Head of caudate nucleus (tissue), 42 donors: ENCODE data around the gene TARS3.
A peak's percentile ranks its signal among the peaks of the same experiment; 100 is the strongest.
"Not testable (repeated sequence)": the region's sequence is repeated elsewhere in the genome, so short reads cannot be mapped to it uniquely, and the experiment has no call there.

ENCODE experiments used
- DNase-seq, 42 donors: peaks; one replicate each; pipeline versions ENCODE4 v3.0.0 to v3.0.0-alpha.2; 2020 to 2021; ENCODE audit warnings: mixed read lengths in 7 of 42
- intact Hi-C: fragments of 100-400 bp; cut with DNase I; formaldehyde crosslinking; loops from one replicate; pipeline ENCODE4 v1.15.0; 2022

TARS3 gene

DNA sequence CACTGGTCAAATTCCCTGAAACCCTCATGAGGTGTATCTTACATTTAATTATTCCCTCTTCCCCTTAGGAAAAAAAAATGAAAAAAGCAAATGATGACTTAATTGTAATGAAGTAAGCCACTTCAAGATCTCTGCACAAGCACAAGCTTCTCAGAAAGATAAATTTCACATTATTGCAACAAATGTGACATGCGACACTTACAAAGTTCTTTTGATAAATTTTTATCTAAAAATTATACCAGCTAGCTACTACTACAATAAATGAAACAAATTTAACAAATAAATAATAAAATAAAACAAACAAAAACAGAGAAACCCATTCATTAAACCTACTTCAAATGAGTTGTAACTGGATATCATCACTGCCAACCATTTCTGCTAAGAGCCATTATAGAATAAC lies 62.1 kb downstream of the TARS3 start:
- intact Hi-C loops: no loop called here
- no peak for DNase-seq

DNA sequence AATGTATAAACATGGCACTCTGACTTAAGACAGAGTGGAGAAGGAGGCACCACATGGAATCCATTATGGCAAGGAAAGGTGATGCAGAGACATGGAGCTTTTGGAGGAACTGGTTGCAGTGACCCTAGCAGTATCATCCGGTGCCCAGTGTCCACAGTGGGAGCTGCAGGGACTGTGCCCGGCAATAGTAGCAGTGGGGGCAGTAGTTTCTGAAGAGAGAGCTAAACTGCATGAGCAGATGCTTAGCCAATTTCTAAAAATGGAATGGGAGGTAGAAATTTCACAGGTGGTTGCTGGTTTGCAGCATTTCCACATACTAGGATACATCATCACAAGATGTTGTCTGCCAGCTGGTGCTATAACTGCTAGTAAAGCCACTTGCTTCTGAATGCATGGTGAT lies 64.3 kb downstream of the TARS3 start:
- intact Hi-C loops: no loop called here
- DNase-seq: no peak

DNA sequence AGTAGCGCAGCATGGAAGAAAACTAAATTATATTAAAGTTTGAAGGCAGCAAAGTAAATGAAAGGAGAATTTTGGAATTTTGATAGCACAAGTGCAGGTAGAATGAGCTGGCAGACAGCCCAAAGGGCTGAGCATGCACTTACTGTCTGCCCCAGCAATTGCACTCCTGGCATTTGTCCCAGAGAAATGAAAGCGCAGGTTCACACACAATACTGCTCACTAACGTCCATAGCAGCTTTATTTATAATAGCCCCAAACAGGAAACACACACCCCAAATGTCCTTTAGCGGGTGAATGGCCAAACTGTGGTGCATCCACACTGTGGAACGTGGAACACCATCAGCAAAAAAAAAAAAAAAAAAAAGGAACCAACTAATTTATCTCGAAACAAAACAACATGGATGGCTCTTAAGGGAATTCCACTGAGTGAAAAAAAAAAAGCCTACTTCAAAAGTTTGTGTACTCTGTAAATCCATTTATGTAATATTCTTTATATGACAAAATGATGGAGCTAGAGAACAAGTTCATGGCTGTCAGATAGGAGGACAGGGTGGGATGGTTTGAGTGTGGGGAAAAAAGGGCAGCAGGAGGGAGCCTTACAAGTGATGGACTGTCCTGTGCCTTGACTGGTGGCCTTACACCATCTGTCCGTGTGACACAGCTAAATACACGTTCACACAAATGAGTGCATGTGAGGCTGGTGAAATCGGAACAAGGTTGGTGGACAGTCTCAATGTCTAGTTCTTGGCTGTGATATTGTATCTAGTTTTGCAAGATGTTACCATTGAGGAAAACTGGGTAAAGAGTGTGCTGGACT lies 66.1 kb downstream of the TARS3 start:
- DNase-seq: peak in 1 of 42 donors; percentile 9
- intact Hi-C loops: no loop called here

DNA sequence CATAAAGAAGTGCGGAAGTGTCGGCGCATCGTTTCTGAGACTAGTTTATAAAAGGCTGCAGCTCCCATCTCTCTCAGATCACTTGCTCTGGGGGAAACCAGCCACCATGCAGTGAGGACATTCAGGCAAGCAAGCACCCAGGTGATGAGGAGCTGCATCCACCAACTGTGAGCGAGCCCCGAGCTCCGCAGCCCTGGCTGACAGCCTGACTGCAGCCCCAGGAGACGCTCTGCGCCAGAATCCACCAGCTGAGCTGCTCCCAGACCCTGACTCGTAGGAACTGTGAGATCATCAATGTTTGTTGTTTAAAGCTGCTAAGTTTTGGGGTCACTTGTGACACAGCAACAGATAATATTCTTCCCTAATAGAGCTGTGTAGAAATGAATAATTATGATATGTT lies 67.1 kb downstream of the TARS3 start:
- DNase-seq: no peak
- intact Hi-C loops: no loop called here

DNA sequence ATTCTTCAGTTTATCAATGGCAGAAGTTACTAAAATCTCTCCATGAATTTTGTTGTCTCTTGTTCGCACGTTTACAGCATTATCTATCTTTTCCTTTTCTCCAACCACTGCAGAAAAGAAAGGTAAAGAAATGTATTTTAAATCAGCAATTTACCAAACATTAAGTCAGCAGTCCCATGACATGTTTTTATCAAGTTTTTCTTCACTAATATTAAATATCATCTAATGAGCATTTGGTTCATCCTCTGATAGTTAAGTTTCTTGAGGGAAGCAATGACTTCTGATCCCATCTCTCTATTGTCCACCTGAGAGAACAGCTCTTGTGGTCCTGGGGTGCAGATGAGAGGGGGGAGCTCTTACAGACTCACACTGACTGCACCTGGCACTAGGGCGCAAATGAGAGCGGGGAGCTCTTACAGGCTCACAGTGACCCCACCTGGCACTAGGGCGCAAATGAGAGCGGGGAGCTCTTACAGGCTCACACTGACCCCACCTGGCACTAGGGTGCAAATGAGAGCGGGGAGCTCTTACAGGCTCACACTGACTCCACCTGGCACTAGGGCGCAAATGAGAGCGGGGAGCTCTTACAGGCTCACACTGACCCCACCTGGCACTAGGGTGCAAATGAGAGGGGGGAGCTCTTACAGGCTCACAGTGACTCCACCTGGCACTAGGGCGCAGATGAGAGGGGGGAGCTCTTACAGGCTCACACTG lies 69.5 kb downstream of the TARS3 start:
- intact Hi-C loops: loop anchor here (5.0 kb wide), 1 partner anchor 68 kb away; the partner anchor contains the start of gene TARS3
- not testable (repeated sequence) for DNase-seq

DNA sequence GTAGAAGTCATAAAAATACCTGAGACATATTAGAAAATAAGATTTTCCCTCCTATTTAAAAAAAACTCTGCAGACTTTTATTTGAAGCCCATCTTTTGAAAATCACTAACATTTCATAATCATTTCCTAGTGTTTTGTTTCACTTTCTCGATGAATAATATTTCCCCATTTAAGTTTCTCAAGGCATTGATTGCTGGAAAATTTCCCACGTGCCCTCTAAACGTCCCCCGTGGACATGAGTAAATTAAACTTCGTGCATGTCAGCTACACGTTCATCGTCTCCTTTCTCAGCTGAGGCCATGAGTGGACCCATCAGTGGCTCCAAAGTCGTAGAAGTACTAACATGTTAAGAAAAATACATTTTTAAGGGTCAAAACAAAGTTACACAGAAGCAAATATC lies 70.1 kb downstream of the TARS3 start:
- DNase-seq: no peak
- intact Hi-C loops: loop anchor here (5.0 kb wide), 1 partner anchor 68 kb away; the partner anchor contains the start of gene TARS3

DNA sequence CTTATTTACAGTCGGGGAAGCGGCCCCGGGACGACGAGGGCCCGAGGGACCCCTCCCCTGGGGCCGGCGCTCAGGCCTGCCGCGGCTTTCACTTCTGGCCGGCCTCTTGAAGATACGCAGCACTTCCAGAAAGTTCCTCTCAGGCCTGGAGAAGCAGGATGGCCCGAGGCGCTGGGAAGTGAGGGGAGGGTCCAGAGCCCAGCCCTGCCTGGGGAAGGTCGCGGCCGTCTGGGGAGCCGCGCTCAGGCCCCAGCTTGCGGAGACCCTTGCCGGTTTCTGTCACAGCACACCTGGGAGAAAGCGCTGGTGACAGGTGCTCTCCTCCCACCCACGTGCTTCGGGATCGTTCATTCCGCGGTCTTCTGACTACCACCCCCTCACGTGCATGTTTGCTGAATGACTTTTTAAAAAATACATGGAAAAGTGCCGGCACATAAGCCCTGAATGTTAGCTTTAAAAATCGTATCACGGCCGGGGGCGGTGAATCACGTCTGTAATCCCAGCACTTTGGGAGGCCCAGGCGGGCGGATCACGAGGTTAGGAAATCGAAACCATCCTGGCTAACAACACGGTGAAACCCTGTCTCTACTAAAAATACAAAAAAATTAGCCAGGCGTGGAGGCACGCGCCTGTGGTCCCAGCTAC lies 71.4 kb downstream of the TARS3 start:
- intact Hi-C loops: loop anchor here (5.0 kb wide), 1 partner anchor 69 kb away; the partner anchor contains the start of gene TARS3
- peak in 34 of 42 donors; percentile 7 to 71 (median 46) for DNase-seq

DNA sequence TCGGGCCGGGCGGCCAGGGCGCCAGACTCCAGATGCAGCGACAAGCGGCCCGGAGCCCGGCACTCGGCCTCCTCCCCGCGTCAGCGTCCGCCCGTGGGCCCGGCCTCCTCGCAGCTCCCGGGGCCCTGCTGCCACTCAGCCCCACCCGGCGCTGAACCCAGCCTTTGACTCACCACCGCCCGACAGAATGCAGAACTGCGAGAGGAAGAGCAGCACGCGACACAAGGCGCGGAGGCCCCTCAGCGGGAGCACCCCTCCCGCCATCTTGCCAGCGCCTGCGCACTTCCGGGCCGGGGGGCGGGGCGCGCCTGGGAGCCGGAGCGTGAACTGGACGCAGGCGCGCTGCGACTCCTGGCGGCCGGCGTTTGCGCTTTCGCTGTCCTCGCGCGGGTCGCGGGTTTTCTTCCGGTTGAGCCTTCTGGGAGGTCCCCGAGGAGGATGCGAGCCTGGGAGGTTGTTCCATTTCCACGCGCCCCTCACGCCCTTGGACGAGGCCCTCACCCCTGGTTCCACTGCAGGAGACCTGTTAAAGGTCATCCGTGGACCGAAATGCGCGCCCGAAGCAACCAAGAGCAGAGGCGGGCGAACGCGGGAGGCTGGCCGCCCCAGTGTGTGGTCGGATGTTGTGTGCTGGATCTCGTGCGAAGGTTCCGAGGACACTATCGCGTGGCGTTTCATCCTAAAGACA lies 72.0 kb downstream of the TARS3 start, which contains the start of gene TM2D3:
TSS of gene TM2D3 (minus strand) at position 284 of the 688 bp plus-strand sequence. CDS start at position 264, 20 bp downstream.
- intact Hi-C loops: loop anchor here (5.0 kb wide), 1 partner anchor 70 kb away; the partner anchor contains the start of gene TARS3

DNA sequence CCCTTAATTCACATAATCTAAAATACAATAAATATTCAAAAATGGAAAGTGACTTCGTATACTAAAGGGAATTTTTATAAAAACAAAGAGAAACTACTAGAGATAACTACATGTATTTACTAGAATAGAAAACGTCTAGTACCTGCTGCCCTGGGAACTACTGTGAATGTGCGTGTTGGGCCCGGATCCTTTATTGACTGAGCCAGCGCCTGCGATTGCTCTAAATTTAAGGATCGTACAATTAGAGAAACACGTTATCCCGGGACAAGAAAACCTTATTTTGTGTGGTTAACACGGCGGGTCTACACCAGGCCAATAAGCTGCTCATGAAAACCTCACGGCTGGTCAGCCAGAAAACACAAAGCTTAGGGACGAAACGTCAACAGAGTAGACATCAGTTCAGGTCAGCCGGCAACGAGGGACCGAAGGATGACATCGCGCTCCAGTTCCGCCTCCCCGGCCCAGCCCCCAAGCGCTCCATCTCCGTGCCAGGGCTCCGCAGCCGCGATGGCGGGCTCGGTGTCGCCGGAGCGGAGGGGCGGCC lies 72.6 kb downstream of the TARS3 start:
- peak in 9 of 42 donors; percentile 27 to 57 (median 45) for DNase-seq
- intact Hi-C loops: loop anchor here (5.0 kb wide), 1 partner anchor 71 kb away; the partner anchor contains the start of gene TARS3

More for the DNA sequence above, 72.0 kb downstream of the TARS3 start, which contains the start of gene TM2D3:
- DNase-seq: peak; percentile 74 to 97 (median 92)

DNA sequence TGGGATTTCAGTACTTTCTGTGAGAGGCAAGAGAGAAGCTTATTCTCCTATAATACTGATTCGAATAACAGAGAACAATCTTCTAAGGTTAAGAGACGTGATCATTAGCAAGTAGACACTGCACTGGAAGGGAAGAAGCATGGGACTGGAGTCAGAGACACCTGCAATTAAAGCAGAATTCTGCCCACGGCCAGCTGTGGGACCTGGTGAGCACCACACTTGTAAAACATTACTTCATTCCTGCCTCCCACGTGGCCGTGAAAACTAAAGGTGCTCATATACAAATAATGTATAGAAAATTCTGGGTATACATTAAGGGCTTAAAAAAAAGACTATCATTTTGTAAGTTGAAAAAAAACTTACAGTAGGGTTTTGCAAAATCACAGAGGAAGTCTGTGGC lies 74.1 kb downstream of the TARS3 start:
- intact Hi-C loops: loop anchor here (5.0 kb wide), 1 partner anchor 72 kb away; the partner anchor contains the start of gene TARS3
- DNase-seq: no peak

DNA sequence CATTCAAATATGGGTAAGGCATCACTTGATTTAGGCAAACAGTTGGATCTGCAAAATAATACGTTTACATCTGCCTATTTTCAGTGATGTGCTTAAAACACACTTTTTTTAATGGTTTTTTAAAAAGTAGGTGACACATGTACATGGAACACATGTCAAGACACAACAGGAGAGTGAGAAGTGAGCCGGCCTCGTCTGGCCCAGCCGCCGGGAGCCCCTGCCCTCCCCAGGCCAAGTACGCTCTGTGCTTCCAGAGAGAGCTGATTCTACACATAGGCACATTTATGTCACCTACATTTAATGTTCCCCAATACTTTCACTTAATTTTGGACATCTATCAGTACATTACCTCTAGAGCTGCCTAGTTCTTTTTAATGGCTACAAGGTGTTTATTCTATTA lies 75.9 kb downstream of the TARS3 start:
- intact Hi-C loops: no loop called here
- DNase-seq: no peak

DNA sequence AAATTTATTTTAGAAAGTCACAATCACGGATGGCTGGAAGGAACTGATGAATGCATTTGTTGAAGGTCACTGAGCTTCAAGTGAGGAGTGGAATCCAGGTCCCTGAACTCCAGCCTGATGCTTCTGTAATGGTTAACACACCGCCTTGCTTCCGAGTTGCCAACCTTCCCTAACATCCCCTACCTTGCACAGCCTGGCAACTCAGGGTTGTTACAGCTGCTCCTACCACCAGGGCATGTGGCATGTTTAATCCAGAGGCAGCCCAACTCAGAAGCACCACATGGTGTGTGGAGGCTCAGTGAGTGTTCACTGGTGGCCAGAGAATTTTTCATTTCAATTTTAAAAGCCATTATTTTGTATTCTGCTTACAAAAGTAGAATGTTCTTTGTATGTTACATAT lies 77.0 kb downstream of the TARS3 start:
- DNase-seq: no peak
- intact Hi-C loops: loop anchor here (2.0 kb wide), 1 partner anchor 352 kb away; the partner anchor contains the start of gene SNRPA1

DNA sequence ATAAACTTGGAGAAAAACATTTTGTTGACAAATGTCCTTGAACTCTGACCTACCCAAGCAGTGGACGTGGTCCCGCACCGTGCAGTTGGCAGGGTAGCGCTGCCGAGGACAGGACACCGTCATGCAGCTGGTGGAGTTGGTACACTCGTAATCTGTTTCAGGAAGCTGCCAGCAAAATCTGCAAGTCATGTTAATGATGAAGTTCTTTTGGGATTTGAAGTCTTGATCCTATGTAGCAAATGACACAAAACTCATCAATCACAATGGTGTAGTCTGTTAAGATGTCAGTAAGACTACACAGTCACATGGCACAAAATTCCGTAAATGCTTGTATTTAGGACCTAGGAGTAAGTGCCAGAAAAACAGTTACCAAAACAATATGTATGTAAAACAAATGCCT lies 77.6 kb downstream of the TARS3 start:
- intact Hi-C loops: loop anchor here (2.0 kb wide), 1 partner anchor 352 kb away; the partner anchor contains the start of gene SNRPA1
- DNase-seq: peak in 1 of 42 donors; percentile 15

DNA sequence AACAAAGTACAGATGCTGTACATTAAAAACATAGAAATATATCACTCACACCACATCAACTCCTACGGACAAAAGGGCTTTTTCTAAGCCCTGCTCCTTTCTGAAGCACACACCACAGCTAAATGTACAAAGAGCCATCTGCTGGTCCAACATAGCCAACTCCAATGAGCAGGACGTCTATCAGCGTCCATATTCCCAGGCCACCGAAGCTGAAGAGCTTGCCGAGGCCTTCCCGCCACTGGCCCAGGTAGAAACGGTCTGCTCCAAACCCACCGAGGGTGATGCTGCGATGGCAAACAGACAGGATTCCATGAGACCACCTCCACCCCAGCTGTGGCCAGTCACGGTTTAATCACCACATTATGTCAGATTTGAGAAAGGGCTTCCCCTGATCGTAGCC lies 81.9 kb downstream of the TARS3 start:
- peak in 27 of 42 donors; percentile 18 to 71 (median 45) for DNase-seq
- intact Hi-C loops: no loop called here

DNA sequence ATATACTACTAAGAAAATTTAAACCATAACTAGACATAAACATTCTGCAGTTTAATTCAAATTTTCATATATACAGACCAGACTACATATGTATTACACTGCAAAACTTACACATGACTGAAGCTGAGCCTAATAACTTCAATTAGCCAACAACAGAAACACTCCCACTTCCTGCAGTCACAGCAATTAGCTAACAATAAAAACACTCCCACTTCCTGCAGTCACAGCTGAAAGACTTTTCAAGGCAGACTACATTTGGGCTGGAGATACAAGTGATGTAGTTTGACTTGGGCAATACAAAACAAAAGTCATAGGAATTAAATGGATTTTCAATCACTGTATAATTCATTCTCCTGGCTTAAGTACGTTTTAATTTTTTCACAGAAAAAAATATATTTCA lies 82.4 kb downstream of the TARS3 start:
- no peak for DNase-seq
- intact Hi-C loops: no loop called here

DNA sequence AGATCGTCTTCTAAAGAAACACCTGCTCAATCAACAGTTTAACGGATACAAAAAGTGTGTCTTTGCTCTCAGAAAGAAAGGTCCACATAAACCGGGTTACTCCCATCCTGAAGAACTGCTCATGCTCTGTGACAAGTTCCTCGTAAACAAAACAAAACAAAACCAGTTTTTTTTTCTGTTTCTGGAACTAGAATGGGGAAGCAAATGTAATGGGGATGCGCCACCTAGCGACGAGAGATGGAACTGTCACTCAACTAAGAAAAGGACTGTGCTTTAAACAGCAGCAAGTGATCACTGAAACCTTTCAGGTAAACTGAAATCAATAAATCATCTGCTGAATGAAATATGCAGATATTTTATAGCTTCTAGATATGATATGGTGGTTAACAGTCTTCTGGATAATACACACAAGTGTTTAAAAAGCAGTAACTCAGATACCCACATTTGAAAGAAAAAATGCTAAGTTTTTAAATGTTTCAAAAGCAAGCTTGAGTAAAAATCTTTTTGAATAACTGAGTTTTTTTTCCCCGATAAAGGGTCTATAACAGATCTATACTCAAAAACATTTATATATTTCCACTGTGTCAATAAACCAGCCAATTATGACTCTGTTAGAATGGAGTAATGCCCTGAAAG lies 83.0 kb downstream of the TARS3 start:
- peak in 41 of 42 donors; percentile 50 to 95 (median 85) for DNase-seq
- intact Hi-C loops: no loop called here

DNA sequence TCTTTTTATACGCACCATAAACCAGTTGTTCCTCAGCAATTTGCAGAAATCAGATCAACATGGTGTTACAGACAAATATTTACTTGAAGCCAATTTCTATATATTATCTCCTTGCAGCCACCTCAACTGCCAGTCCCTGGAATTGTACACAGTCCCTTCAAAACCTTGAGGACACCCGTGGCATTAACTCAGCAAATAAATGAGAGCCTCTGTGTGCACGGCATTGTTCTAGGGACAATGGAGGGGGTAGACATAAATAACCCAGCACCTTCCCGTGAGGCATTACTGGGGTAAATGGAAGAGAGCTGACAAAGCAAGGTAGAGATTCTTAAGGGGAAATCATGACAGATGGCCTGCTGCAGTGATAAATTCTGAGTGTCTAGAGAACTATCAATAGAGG lies 84.6 kb downstream of the TARS3 start:
- intact Hi-C loops: no loop called here
- no peak for DNase-seq

DNA sequence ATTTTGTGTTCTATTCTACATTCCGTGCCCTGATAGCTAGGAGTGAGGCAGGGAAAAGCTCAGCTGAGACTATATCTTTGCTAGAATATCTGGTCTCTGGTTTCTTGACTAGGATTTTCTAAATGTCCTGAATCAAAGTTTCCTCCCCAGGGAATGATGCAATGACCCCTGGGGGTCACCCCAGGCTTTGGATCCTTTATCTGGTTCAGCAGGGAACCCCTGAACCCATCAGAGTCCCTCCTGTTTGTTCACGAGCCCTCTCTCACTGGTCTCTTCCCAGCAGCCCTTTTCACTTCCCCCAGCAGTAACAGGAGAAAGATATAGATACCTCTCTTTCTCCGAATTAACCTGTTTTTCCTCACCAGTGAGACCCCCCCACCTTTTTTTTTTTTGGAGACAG lies 86.4 kb downstream of the TARS3 start:
- DNase-seq: no peak
- intact Hi-C loops: no loop called here
